HFFc6 (cell line): Measurements from ENCODE around the gene LARGE1. TPM values are rescaled to one million over a fixed set of nuclear protein-coding genes. Genes with fewer than 3 reads are reported as not detected.

ENCODE experiments used
- DNase-seq: peaks from one replicate; pipeline ENCODE4 v3.0.0-alpha.2; 2018
- H3K27ac Mint-ChIP-seq: 2 replicates; pipeline ENCODE4 v1.8.0; 2020; ENCODE audit warnings: mild to moderate bottlenecking, mixed read lengths
- H3K27me3 Mint-ChIP-seq: 2 replicates; pipeline ENCODE4 v1.8.0; 2021; ENCODE audit warnings: mild to moderate bottlenecking, moderate library complexity, mixed read lengths; ENCODE audit not compliant: insufficient read depth
- H3K36me3 Mint-ChIP-seq: 2 replicates; pipeline ENCODE4 v1.8.0; 2021; ENCODE audit warnings: low read depth, mixed read lengths
- H3K4me1 Mint-ChIP-seq: 2 replicates; pipeline ENCODE4 v1.8.0; 2020; ENCODE audit warnings: low read depth, mixed read lengths
- H3K4me3 Mint-ChIP-seq: 2 replicates; pipeline ENCODE4 v1.8.0; 2020; ENCODE audit warnings: mild to moderate bottlenecking, moderate library complexity, mixed read lengths
- H3K9me3 Mint-ChIP-seq: 2 replicates; pipeline ENCODE4 v1.8.0; 2020; ENCODE audit warnings: mild to moderate bottlenecking, mixed read lengths
- CTCF ChIP-seq: fragments of 200-600 bp; sonication (generic); IDR thresholded peaks from 2 replicates; pipeline ENCODE4 v1.5.0; 2021; ENCODE audit warnings: antibody characterized with exemption, mild to moderate bottlenecking
- total RNA-seq, 6 experiments: library from RNA; stranded (reverse); fragmentation: NEBNext Ultra II Directional; extraction: Animal tissue kit (Norgen Biotek cat#: 25700); gene quantifications; 2 replicates in 1 of 6; 3 replicates in 5 of 6; pipeline ENCODE4 v1.2.3, GENCODE V29; 2021

The LARGE1 gene
- total RNA-seq, 6 experiments from 2014 or later: 4.9 to 7.3 (median 6.5) TPM

- Mint-ChIP-seq H3K4me3 (no peak overlapping the region), H3K4me1 (no peaks in the 10 kb centered on the region)
These were observed 426.6 kb downstream of the LARGE1 start for GRCh38 chr22:33493476-33494205.

GRCh38 chr22:33492210-33492651 is 428.0 kb downstream of the LARGE1 start:
- Mint-ChIP-seq H3K27ac (no peak overlapping the region), H3K4me3 (no peak overlapping the region), H3K36me3 (peaks cover 5% of the 10 kb centered on the region; the same call in 1 of the 2 replicates), H3K9me3 (peaks cover 69% of the 10 kb centered on the region), H3K27me3 (no peaks in the 10 kb centered on the region), H3K4me1 (no peaks in the 10 kb centered on the region)
- no peak for DNase-seq
- no peak for TF ChIP-seq CTCF

More at GRCh38 chr22:33493476-33494205, 426.6 kb downstream of the LARGE1 start:
- H3K9me3 Mint-ChIP-seq: peaks cover 73% of the 10 kb centered on the region
- DNase-seq: no peak
- no peak for TF ChIP-seq CTCF
- no peaks in the 10 kb centered on the region for H3K27me3 Mint-ChIP-seq
- peaks cover 5% of the 10 kb centered on the region; the same call in 1 of the 2 replicates for H3K36me3 Mint-ChIP-seq
- no peak overlapping the region for H3K27ac Mint-ChIP-seq

GRCh38 chr22:33487041-33487716 is 433.1 kb downstream of the LARGE1 start:
- Mint-ChIP-seq H3K4me3 (no peak overlapping the region), H3K36me3 (peaks cover 5% of the 10 kb centered on the region; the same call in 1 of the 2 replicates), H3K27me3 (no peaks in the 10 kb centered on the region), H3K9me3 (peaks cover 71% of the 10 kb centered on the region), H3K4me1 (no peaks in the 10 kb centered on the region), H3K27ac (no peak overlapping the region)
- no peak for DNase-seq
- no peak for TF ChIP-seq CTCF

GRCh38 chr22:33481550-33481949 is 438.7 kb downstream of the LARGE1 start:
- no peak for TF ChIP-seq CTCF
- peaks cover 60% of the 10 kb centered on the region for H3K9me3 Mint-ChIP-seq
- H3K4me3 Mint-ChIP-seq: no peak overlapping the region
- H3K4me1 Mint-ChIP-seq: no peaks in the 10 kb centered on the region
- no peaks in the 10 kb centered on the region; the same call in 1 of the 2 replicates for H3K27me3 Mint-ChIP-seq
- DNase-seq: no peak
- peaks cover 5% of the 10 kb centered on the region; the same call in 1 of the 2 replicates for H3K36me3 Mint-ChIP-seq
- no peak overlapping the region for H3K27ac Mint-ChIP-seq

GRCh38 chr22:33477120-33478111 is 442.9 kb downstream of the LARGE1 start:
- no peak for DNase-seq
- H3K27ac Mint-ChIP-seq: no peak overlapping the region
- TF ChIP-seq CTCF: no peak
- no peaks in the 10 kb centered on the region for H3K4me1 Mint-ChIP-seq
- H3K4me3 Mint-ChIP-seq: no peak overlapping the region
- H3K36me3 Mint-ChIP-seq: no peaks in the 10 kb centered on the region; the same call in 1 of the 2 replicates
- H3K27me3 Mint-ChIP-seq: no peaks in the 10 kb centered on the region; the same call in 1 of the 2 replicates
- H3K9me3 Mint-ChIP-seq: peaks cover 55% of the 10 kb centered on the region
